ENCODE data around the gene MTFMT. TPM values are rescaled to one million over a fixed set of nuclear protein-coding genes. Genes with fewer than 3 reads are reported as not detected.

The MTFMT gene
- total RNA-seq, 4 donors from 2014 or later: 18.3 to 29.0 (median 23.7) TPM

- TF ChIP-seq CTCF (IDR thresholded peaks at IDR 0.05; ENCODE audit: low read depth): no peak
Observed at GRCh38 chr15:65058394-65059368, 29.2 kb upstream of the MTFMT start.

- no peak for TF ChIP-seq CTCF (IDR thresholded peaks at IDR 0.05; ENCODE audit: low read depth)
Observed at GRCh38 chr15:65057549-65057940, 28.1 kb upstream of the MTFMT start.

GRCh38 chr15:65056868-65057548, 27.6 kb upstream of the MTFMT start:
- no peak for TF ChIP-seq CTCF (IDR thresholded peaks at IDR 0.05; ENCODE audit: low read depth)

- TF ChIP-seq CTCF (IDR thresholded peaks at IDR 0.05; ENCODE audit: low read depth): no peak
Observed at GRCh38 chr15:65056106-65056505, 26.7 kb upstream of the MTFMT start.

- TF ChIP-seq CTCF (IDR thresholded peaks at IDR 0.05; ENCODE audit: low read depth): no peak
Observed at GRCh38 chr15:65055201-65055870, 25.9 kb upstream of the MTFMT start.

GRCh38 chr15:65054333-65055200, 25.1 kb upstream of the MTFMT start:
- no peak for TF ChIP-seq CTCF (IDR thresholded peaks at IDR 0.05; ENCODE audit: low read depth)

Data from subcutaneous adipose tissue (tissue), 4 donors.